ENCODE results near the gene SMARCAD1. TPM values are rescaled to one million over a fixed set of nuclear protein-coding genes. Genes with fewer than 3 reads are reported as not detected.

The SMARCAD1 gene
- total RNA-seq, 4 donors from 2014 or later = 13.2 to 26.7 (median 20.8) TPM

GRCh38 chr4:94339779-94340178, 132.1 kb downstream of the SMARCAD1 start:
- Histone ChIP-seq H3K27ac (no peak overlapping the region), H3K9me3 (no peaks in the 10 kb centered on the region), H3K4me3 (no peak overlapping the region), H3K27me3 (no peaks in the 10 kb centered on the region), H3K36me3 (no peaks in the 10 kb centered on the region), H3K4me1 (peaks cover 0 to 5% (median 0%) of the 10 kb centered on the region in 3 donors)
- WGBS, 2 donors = 71 to 79% methylated on average over 9 of the region's 9 CpGs
- no peak for TF ChIP-seq CTCF (IDR thresholded peaks at IDR 0.05)
- TF ChIP-seq POLR2A (IDR thresholded peaks at IDR 0.05) = no peak
- intact Hi-C loops (cut with DNase I) = no loop called here
- DNase-seq = no peak

Other genes starting within 250 kb of the SMARCAD1 start
- gene HPGDS, start 135.0 kb downstream of the SMARCAD1 start, total RNA-seq = 1 to 10 TPM in 1 of 4 donors, under 1 TPM in 2, not detected in 1; 0.13 to 5.5 (median 0.15) TPM
- gene PDLIM5, start 244.1 kb downstream of the SMARCAD1 start, total RNA-seq = 100 to 1,000 TPM in 3 of 4 donors, 10 to 100 TPM in 1; 57.0 to 204 (median 157) TPM